ENCODE results near the gene ADCK1. TPM values are rescaled to one million over a fixed set of nuclear protein-coding genes. Genes with fewer than 3 reads are reported as not detected.

The ADCK1 gene
- total RNA-seq, 1 donor from 2014 or later, result 10.3 TPM

GRCh38 chr14:77870646-77871045 is 70.7 kb downstream of the ADCK1 start:
- Histone ChIP-seq H3K27ac (replicated peaks) (no peak overlapping the region), H3K9me3 (replicated peaks) (peaks cover 3% of the 10 kb centered on the region), H3K4me1 (no peaks in the 10 kb centered on the region), H3K27me3 (ENCODE audit: low read depth) (no peaks in the 10 kb centered on the region), H3K36me3 (peaks cover 4% of the 10 kb centered on the region), H3K4me3 (no peak overlapping the region)
- TF ChIP-seq CTCF (IDR thresholded peaks at IDR 0.05; ENCODE audit: borderline replicate concordance), result no peak
- intact Hi-C loops (cut with micrococcal nuclease), result no loop called here
- no peak for DNase-seq

GRCh38 chr14:77872152-77872551 is 72.2 kb downstream of the ADCK1 start:
- Histone ChIP-seq H3K4me1 (no peaks in the 10 kb centered on the region), H3K4me3 (no peak overlapping the region), H3K36me3 (no peaks in the 10 kb centered on the region), H3K27ac (replicated peaks) (no peak overlapping the region), H3K9me3 (replicated peaks) (no peaks in the 10 kb centered on the region), H3K27me3 (ENCODE audit: low read depth) (no peaks in the 10 kb centered on the region)
- intact Hi-C loops (cut with micrococcal nuclease), result no loop called here
- no peak for DNase-seq
- TF ChIP-seq CTCF (IDR thresholded peaks at IDR 0.05; ENCODE audit: borderline replicate concordance), result no peak

GRCh38 chr14:77872983-77873382 is 73.1 kb downstream of the ADCK1 start:
- intact Hi-C loops (cut with micrococcal nuclease), result no loop called here
- DNase-seq, result no peak

GRCh38 chr14:77878783-77879182 is 78.9 kb downstream of the ADCK1 start:
- TF ChIP-seq CTCF (IDR thresholded peaks at IDR 0.05; ENCODE audit: borderline replicate concordance), result no peak
- Histone ChIP-seq H3K4me1 (peaks cover 52% of the 10 kb centered on the region), H3K27me3 (ENCODE audit: low read depth) (no peaks in the 10 kb centered on the region), H3K4me3 (no peak overlapping the region), H3K9me3 (replicated peaks) (no peaks in the 10 kb centered on the region), H3K27ac (replicated peaks) (no peak overlapping the region), H3K36me3 (no peaks in the 10 kb centered on the region)
- intact Hi-C loops (cut with micrococcal nuclease), result no loop called here
- no peak for DNase-seq

More at GRCh38 chr14:77872983-77873382, 73.1 kb downstream of the ADCK1 start:
- TF ChIP-seq CTCF (IDR thresholded peaks at IDR 0.05; ENCODE audit: borderline replicate concordance), result no peak
- Histone ChIP-seq H3K9me3 (replicated peaks) (no peaks in the 10 kb centered on the region), H3K4me3 (no peak overlapping the region), H3K36me3 (no peaks in the 10 kb centered on the region), H3K27me3 (ENCODE audit: low read depth) (no peaks in the 10 kb centered on the region), H3K4me1 (no peaks in the 10 kb centered on the region), H3K27ac (replicated peaks) (no peak overlapping the region)

- no peak for DNase-seq
These were observed 80.1 kb downstream of the ADCK1 start for GRCh38 chr14:77880056-77880455.

More at GRCh38 chr14:77880056-77880455, 80.1 kb downstream of the ADCK1 start:
- no peak for TF ChIP-seq CTCF (IDR thresholded peaks at IDR 0.05; ENCODE audit: borderline replicate concordance)
- Histone ChIP-seq H3K4me3 (no peak overlapping the region), H3K9me3 (replicated peaks) (no peaks in the 10 kb centered on the region), H3K27me3 (ENCODE audit: low read depth) (no peaks in the 10 kb centered on the region), H3K27ac (replicated peaks) (no peak overlapping the region), H3K36me3 (no peaks in the 10 kb centered on the region), H3K4me1 (peaks cover 53% of the 10 kb centered on the region)
- intact Hi-C loops (cut with micrococcal nuclease), result no loop called here

Data from left ventricle myocardium inferior (tissue), 1 donor.